OCI-LY1 (cell line): ENCODE results near the gene NUPR2.
"Not testable (repeated sequence)": the region's sequence is repeated elsewhere in the genome, so short reads cannot be mapped to it uniquely, and the experiment has no call there.

Experiments
- H2AFZ ChIP-seq: fragments of 200-600 bp; sonication (generic), shearing (Covaris generic); 2 replicates; pipeline ENCODE4 v1.6.0; 2014; ENCODE audit warnings: antibody characterized with exemption, mild to moderate bottlenecking, low read length
- H3F3A ChIP-seq: fragments of 200-600 bp; sonication (generic), shearing (Covaris generic); 2 replicates; pipeline ENCODE4 v1.6.0; 2014; ENCODE audit warnings: mild to moderate bottlenecking, antibody characterized with exemption, low read length, moderate library complexity; ENCODE audit not compliant: insufficient read depth
- H3K27ac ChIP-seq: fragments of 200-600 bp; sonication (generic); 2 replicates; pipeline ENCODE4 v1.5.1; 2014; ENCODE audit warnings: low read length, mixed run types, mild to moderate bottlenecking, low read depth; ENCODE audit not compliant: poor library complexity, severe bottlenecking
- H3K27me3 ChIP-seq: fragments of 200-600 bp; sonication (generic); 2 replicates; pipeline ENCODE4 v1.6.0; 2014; ENCODE audit warnings: antibody characterized with exemption, mild to moderate bottlenecking, low read length, moderate library complexity; ENCODE audit not compliant: insufficient read depth
- H3K36me3 ChIP-seq: fragments of 200-600 bp; sonication (generic); 2 replicates; pipeline ENCODE4 v1.6.1; 2014; ENCODE audit warnings: mild to moderate bottlenecking, antibody characterized with exemption, low read length, moderate library complexity, mixed read lengths; ENCODE audit not compliant: insufficient read depth
- H3K4me1 ChIP-seq: fragments of 200-600 bp; sonication (generic); 2 replicates; pipeline ENCODE4 v1.5.1; 2014; ENCODE audit warnings: mild to moderate bottlenecking, low read length, moderate library complexity; ENCODE audit not compliant: insufficient read depth, severe bottlenecking
- H3K4me2 ChIP-seq: fragments of 200-600 bp; sonication (generic), shearing (Covaris generic); 2 replicates; pipeline ENCODE4 v1.6.1; 2014; ENCODE audit warnings: low read length
- H3K4me3 ChIP-seq: fragments of 200-600 bp; sonication (generic); 2 replicates; pipeline ENCODE4 v1.5.1; 2014; ENCODE audit warnings: low read length, low read depth, mild to moderate bottlenecking, mixed read lengths; ENCODE audit not compliant: poor library complexity, severe bottlenecking
- H3K79me2 ChIP-seq: fragments of 200-600 bp; shearing (Covaris generic); 2 replicates; pipeline ENCODE4 v1.6.1; 2016; ENCODE audit warnings: mixed run types, low read length, mixed read lengths; ENCODE audit not compliant: insufficient read depth
- H3K9ac ChIP-seq: fragments of 200-600 bp; sonication (generic), shearing (Covaris generic); 2 replicates; pipeline ENCODE4 v1.6.1; 2014; ENCODE audit warnings: mild to moderate bottlenecking, low read length, mixed read lengths
- H3K9me2 ChIP-seq: fragments of 200-600 bp; sonication (generic), shearing (Covaris generic); 2 replicates; pipeline ENCODE4 v1.6.1; 2014; ENCODE audit warnings: low read depth, mild to moderate bottlenecking, low read length, mixed read lengths
- H3K9me3 ChIP-seq: fragments of 200-600 bp; shearing (Covaris generic); 2 replicates; pipeline ENCODE4 v1.6.1; 2014; ENCODE audit warnings: low read length, mixed read lengths
- H4K20me1 ChIP-seq: fragments of 200-600 bp; sonication (generic), shearing (Covaris generic); 2 replicates; pipeline ENCODE4 v1.6.0; 2016; ENCODE audit warnings: mild to moderate bottlenecking, low read length; ENCODE audit not compliant: insufficient read depth
- EZH2 ChIP-seq: fragments of 200-600 bp; sonication (generic), shearing (Covaris generic); IDR thresholded peaks from 2 replicates; pipeline ENCODE4 v1.8.0; 2017; ENCODE audit warnings: borderline replicate concordance, mixed run types, mild to moderate bottlenecking, antibody characterized with exemption, low read length, moderate library complexity, mixed read lengths
- TF ChIP-seq, protein P1 (sequence below): fragments of 200-600 bp; sonication (generic), shearing (Covaris generic); IDR thresholded peaks from 2 replicates; pipeline ENCODE4 v1.5.1; 2017; ENCODE audit warnings: mild to moderate bottlenecking, antibody characterized with exemption, low read length, moderate library complexity, mixed read lengths

The NUPR2 gene

DNA sequence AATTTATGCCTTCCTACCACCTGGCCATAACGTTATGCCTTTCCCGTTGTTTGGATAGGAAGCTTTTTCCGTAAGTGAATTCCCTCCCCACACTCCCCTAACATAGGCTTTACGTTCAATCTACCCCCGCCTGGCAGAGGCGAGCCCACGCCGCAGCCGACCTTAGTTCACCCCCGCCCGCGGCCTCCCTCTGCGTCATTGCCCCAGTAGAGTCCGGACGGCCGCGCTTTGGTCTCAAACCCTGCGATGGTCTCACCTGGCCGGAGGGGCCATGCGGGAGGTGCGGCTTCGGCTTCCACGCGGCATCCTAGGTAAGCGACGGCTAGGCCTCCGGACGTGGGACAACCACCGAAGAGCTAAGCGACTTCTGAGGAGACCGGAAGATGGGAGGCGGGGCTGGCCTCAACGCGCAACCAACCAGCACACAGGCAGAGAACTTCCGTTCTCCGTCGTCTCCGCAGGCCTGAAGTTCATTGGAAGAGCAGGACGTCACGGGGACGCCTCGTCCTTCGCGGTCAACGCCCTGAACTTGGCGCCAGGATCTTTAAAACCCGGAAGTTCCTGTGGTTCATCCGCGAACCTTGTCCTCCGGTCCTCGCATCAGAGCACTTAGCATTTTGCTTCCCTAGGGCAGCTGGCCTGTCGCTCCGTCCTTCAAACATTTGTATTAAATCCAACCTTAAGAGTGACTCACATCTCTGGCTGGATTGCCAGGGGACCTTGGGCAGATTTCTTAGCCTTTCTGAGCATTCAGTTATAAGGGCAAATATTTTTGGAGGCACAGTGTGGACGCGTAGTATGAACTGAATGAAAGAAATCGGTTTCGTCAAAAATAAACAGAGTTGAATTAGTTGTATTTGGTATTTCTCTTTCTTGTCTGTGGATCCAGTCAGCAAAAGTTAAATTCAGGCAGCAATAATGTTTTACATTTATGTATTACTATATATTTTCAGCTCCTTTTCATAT, 9.8 kb downstream of the NUPR2 start, which contains the start of gene CHCHD2:
CHCHD2 (minus strand) TSS at position 369 of the 966 bp plus-strand sequence; CDS start at position 306, 63 bp downstream.
- Histone ChIP-seq H2AFZ (peak within 1 kb of the TSS; percentile 74), H3K27me3 (no peaks in the 10 kb centered on the region), H3K9ac (peak within 1 kb of the TSS; percentile 83), H3K4me3 (peak within 1 kb of the TSS; percentile 85), H3K79me2 (peaks cover 19% of the 10 kb centered on the region), H3K9me3 (0 out of 2 replicates have a peak, but pooled peaks cover 5% of the 10 kb centered on the region), H4K20me1 (0 out of 2 replicates have a peak, but pooled peaks cover 3% of the 10 kb centered on the region), H3K36me3 (peaks cover 44% of the 10 kb centered on the region), H3F3A (no peaks in the 10 kb centered on the region), H3K9me2 (no peaks in the 10 kb centered on the region), H3K27ac (peak within 1 kb of the TSS; percentile 48), H3K4me1 (peaks cover 23% of the 10 kb centered on the region), H3K4me2 (peak within 1 kb of the TSS; percentile 82)
- TF ChIP-seq, protein P1, sequence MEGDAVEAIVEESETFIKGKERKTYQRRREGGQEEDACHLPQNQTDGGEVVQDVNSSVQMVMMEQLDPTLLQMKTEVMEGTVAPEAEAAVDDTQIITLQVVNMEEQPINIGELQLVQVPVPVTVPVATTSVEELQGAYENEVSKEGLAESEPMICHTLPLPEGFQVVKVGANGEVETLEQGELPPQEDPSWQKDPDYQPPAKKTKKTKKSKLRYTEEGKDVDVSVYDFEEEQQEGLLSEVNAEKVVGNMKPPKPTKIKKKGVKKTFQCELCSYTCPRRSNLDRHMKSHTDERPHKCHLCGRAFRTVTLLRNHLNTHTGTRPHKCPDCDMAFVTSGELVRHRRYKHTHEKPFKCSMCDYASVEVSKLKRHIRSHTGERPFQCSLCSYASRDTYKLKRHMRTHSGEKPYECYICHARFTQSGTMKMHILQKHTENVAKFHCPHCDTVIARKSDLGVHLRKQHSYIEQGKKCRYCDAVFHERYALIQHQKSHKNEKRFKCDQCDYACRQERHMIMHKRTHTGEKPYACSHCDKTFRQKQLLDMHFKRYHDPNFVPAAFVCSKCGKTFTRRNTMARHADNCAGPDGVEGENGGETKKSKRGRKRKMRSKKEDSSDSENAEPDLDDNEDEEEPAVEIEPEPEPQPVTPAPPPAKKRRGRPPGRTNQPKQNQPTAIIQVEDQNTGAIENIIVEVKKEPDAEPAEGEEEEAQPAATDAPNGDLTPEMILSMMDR = no peak
- no peak for TF ChIP-seq EZH2

DNA sequence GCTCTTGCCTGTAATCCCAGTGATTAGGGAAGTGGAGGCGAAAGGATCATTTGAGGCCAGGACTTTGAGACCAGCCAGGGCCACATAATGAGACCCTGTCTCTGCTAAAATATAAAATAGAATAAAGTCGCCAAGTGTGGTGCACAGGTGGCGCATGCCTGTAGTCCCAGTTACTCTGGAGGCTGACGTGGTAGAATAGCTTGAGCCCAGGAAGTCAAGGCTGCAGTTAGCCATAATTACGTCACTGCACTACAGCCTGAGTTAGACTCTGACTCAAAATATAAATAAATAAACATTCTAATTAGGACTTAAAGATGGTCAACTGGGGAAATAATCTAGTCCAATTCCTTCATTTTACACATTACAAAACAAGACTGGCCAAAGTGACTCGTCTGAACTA, 10.7 kb downstream of the NUPR2 start:
- H3K27ac ChIP-seq = peak overlapping the region; percentile 48
- no peak overlapping the region for H2AFZ ChIP-seq
- peaks cover 53% of the 10 kb centered on the region for H3K36me3 ChIP-seq

DNA sequence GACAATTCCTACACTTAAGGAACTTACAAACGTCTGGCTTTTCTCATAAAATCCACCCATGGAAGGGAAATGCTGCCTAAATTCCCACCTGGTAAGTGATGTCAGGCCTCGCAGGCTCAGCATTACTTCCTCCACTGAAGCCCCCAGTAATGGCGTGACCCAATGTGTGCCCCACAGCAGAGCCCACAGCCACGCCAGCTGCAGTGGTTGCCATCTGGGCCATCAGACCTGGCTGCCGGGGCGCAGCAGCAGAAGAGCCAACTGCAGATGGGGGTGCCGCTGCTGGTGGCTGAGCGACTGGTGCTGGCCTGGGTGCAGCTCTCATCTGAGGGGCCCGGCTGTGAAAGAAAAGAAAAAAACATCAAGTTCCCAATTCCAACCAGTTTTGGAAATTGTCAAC, 12.1 kb downstream of the NUPR2 start:
- H3K27me3 ChIP-seq, H3K9me3 ChIP-seq, H4K20me1 ChIP-seq, H3F3A ChIP-seq, H3K9ac ChIP-seq, H3K4me3 ChIP-seq, H3K9me2 ChIP-seq, H3K27ac ChIP-seq, H2AFZ ChIP-seq, H3K4me2 ChIP-seq: not testable (repeated sequence)
- Histone ChIP-seq H3K79me2 (peaks cover 19% of the 10 kb centered on the region), H3K4me1 (peaks cover 16% of the 10 kb centered on the region), H3K36me3 (peaks cover 66% of the 10 kb centered on the region)

More for the DNA sequence above, 10.7 kb downstream of the NUPR2 start:
- Histone ChIP-seq H3K4me2 (peak overlapping the region; percentile 82), H4K20me1 (0 out of 2 replicates have a peak, but pooled peaks cover 3% of the 10 kb centered on the region), H3K27me3 (no peaks in the 10 kb centered on the region), H3K9me3 (0 out of 2 replicates have a peak, but pooled peaks cover 5% of the 10 kb centered on the region), H3K9ac (peak overlapping the region; percentile 83), H3K4me1 (peaks cover 19% of the 10 kb centered on the region), H3K4me3 (peak overlapping the region; percentile 85), H3K79me2 (peaks cover 19% of the 10 kb centered on the region), H3K9me2 (no peaks in the 10 kb centered on the region), H3F3A (no peaks in the 10 kb centered on the region)
- TF ChIP-seq, protein P1 = no peak
- TF ChIP-seq EZH2 = no peak
